Tibial artery (tissue), 4 donors: ENCODE results near the gene RASA1.

Source experiments
- DNase-seq, 2 donors: peaks; one replicate each; pipeline ENCODE4 v3.0.0-alpha.2; 2019
- H3K27ac ChIP-seq, 2 donors: fragments of 200-600 bp; sonication (generic) in 1 of 2; 1 replicate in 1 of 2; 2 replicates in 1 of 2; pipeline ENCODE4 v1.5.1; 2018 to 2019; ENCODE audit warnings: mild to moderate bottlenecking in 1 of 2
- H3K27me3 ChIP-seq, 2 donors: fragments of 200-600 bp; sonication (generic) in 1 of 2; one replicate each; pipeline versions ENCODE4 v1.5.1 to v1.6.0; 2016 to 2019
- H3K36me3 ChIP-seq, 3 donors: fragments of 200-600 bp; sonication (generic) in 2 of 3; one replicate each; pipeline ENCODE4 v1.5.1; 2016 to 2019; ENCODE audit warnings: mild to moderate bottlenecking in 2 of 3
- H3K4me1 ChIP-seq, 4 donors: fragments of 200-600 bp; sonication (generic) in 2 of 4; 1 replicate in 3 of 4; 2 replicates in 1 of 4; pipeline ENCODE4 v1.5.1; 2016 to 2019
- H3K4me3 ChIP-seq, 2 donors: fragments of 200-600 bp; sonication (generic) in 1 of 2; 1 replicate in 1 of 2; 2 replicates in 1 of 2; pipeline ENCODE4 v1.5.1; 2018 to 2019; ENCODE audit warnings: mild to moderate bottlenecking in 2 of 2
- H3K9me3 ChIP-seq, 3 donors: fragments of 200-600 bp; sonication (generic) in 1 of 3; one replicate each; pipeline ENCODE4 v1.5.1; 2016 to 2019
- CTCF ChIP-seq, 2 experiments: fragments of 200-600 bp in 1 of 2; fragments of 450-650 bp in 1 of 2; IDR thresholded peaks; one replicate each; pipeline ENCODE4 v1.5.1; 2017 to 2019; ENCODE audit warnings: antibody characterized with exemption in 2 of 2, mild to moderate bottlenecking in 1 of 2, moderate library complexity in 1 of 2
- intact Hi-C: fragments of 100-400 bp; cut with DNase I; formaldehyde crosslinking; loops from one replicate; pipeline ENCODE4 v1.15.0; 2023; ENCODE audit warnings: low total_unique reads

RASA1 gene

GRCh38 chr5:87361536-87362213 is 94.0 kb downstream of the RASA1 start:
- Histone ChIP-seq H3K9me3 (no peaks in the 10 kb centered on the region), H3K27ac (no peak overlapping the region), H3K4me1 (no peaks in the 10 kb centered on the region), H3K4me3 (no peak overlapping the region), H3K36me3 (peaks cover 0 to 18% (median 5%) of the 10 kb centered on the region in 3 donors), H3K27me3 (no peaks in the 10 kb centered on the region)
- no peak for DNase-seq
- intact Hi-C loops: no loop called here
- no peak for TF ChIP-seq CTCF (IDR thresholded peaks at IDR 0.05)

GRCh38 chr5:87367243-87367642 is 99.6 kb downstream of the RASA1 start:
- Histone ChIP-seq H3K4me1 (peaks cover 0 to 24% (median 0%) of the 10 kb centered on the region in 4 donors), H3K4me3 (no peak overlapping the region), H3K27ac (no peak overlapping the region), H3K27me3 (no peaks in the 10 kb centered on the region), H3K36me3 (peaks cover 0 to 18% (median 18%) of the 10 kb centered on the region in 3 donors), H3K9me3 (no peaks in the 10 kb centered on the region)
- TF ChIP-seq CTCF (IDR thresholded peaks at IDR 0.05): no peak
- DNase-seq: no peak
- intact Hi-C loops: no loop called here

GRCh38 chr5:87368601-87369000 is 100.9 kb downstream of the RASA1 start:
- Histone ChIP-seq H3K27ac (peak overlapping the region in 1 of 2 donors; percentile 44), H3K4me3 (no peak overlapping the region), H3K4me1 (peaks cover 0 to 27% (median 0%) of the 10 kb centered on the region in 4 donors), H3K27me3 (no peaks in the 10 kb centered on the region), H3K36me3 (peaks cover 0 to 30% (median 18%) of the 10 kb centered on the region in 3 donors), H3K9me3 (no peaks in the 10 kb centered on the region)
- intact Hi-C loops: no loop called here
- TF ChIP-seq CTCF (IDR thresholded peaks at IDR 0.05): no peak
- no peak for DNase-seq

GRCh38 chr5:87369431-87369830 is 101.7 kb downstream of the RASA1 start:
- Histone ChIP-seq H3K4me3 (no peak overlapping the region), H3K27ac (peak overlapping the region in 1 of 2 donors; percentile 44)

GRCh38 chr5:87372705-87373104 is 105.0 kb downstream of the RASA1 start:
- intact Hi-C loops: no loop called here

More at GRCh38 chr5:87369431-87369830, 101.7 kb downstream of the RASA1 start:
- TF ChIP-seq CTCF (IDR thresholded peaks at IDR 0.05): no peak
- Histone ChIP-seq H3K27me3 (no peaks in the 10 kb centered on the region), H3K4me1 (peaks cover 0 to 27% (median 0%) of the 10 kb centered on the region in 4 donors), H3K36me3 (peaks cover 0 to 28% (median 14%) of the 10 kb centered on the region in 3 donors), H3K9me3 (no peaks in the 10 kb centered on the region)
- no peak for DNase-seq
- intact Hi-C loops: no loop called here

More at GRCh38 chr5:87372705-87373104, 105.0 kb downstream of the RASA1 start:
- no peak for DNase-seq
- Histone ChIP-seq H3K27ac (no peak overlapping the region), H3K36me3 (peaks cover 15 to 47% (median 31%) of the 10 kb centered on the region in 3 donors), H3K27me3 (no peaks in the 10 kb centered on the region), H3K4me3 (no peak overlapping the region), H3K9me3 (no peaks in the 10 kb centered on the region), H3K4me1 (peaks cover 0 to 27% (median 0%) of the 10 kb centered on the region in 4 donors)
- no peak for TF ChIP-seq CTCF (IDR thresholded peaks at IDR 0.05)
